ENCODE measurements around the gene MTURN.

MTURN gene

GRCh38 chr7:30175180-30175579 lies 40.4 kb downstream of the MTURN start:
- TF ChIP-seq CTCF (IDR thresholded peaks at IDR 0.05; ENCODE audit: unreplicated experiment in 3 of 3): no peak
- H3K36me3 Mint-ChIP-seq (ENCODE audit: low read depth): no peaks in the 10 kb centered on the region
- H3K4me3 Mint-ChIP-seq: no peak overlapping the region

GRCh38 chr7:30175636-30176147 lies 40.9 kb downstream of the MTURN start:
- no peaks in the 10 kb centered on the region for H3K9me3 Mint-ChIP-seq
- no peaks in the 10 kb centered on the region for H3K36me3 Mint-ChIP-seq (ENCODE audit: low read depth)
- peak overlapping the region in 1 of 3 experiments; percentile 17 for H3K27ac Mint-ChIP-seq
- no peaks in the 10 kb centered on the region for H3K27me3 Mint-ChIP-seq (ENCODE audit: low read depth)
- no peak for TF ChIP-seq CTCF (IDR thresholded peaks at IDR 0.05; ENCODE audit: unreplicated experiment in 3 of 3)
- peak overlapping the region in 1 of 3 experiments; percentile 29 for H3K4me3 Mint-ChIP-seq
- peaks cover 60% of the 10 kb centered on the region for H3K4me1 Mint-ChIP-seq

More at GRCh38 chr7:30175180-30175579, 40.4 kb downstream of the MTURN start:
- Mint-ChIP-seq H3K4me1 (peaks cover 60% of the 10 kb centered on the region), H3K9me3 (no peaks in the 10 kb centered on the region), H3K27ac (no peak overlapping the region), H3K27me3 (ENCODE audit: low read depth) (no peaks in the 10 kb centered on the region)

- H3K4me1 Mint-ChIP-seq: peaks cover 61% of the 10 kb centered on the region
- TF ChIP-seq CTCF (IDR thresholded peaks at IDR 0.05; ENCODE audit: unreplicated experiment in 3 of 3): no peak
Measured at GRCh38 chr7:30176463-30177109, 41.8 kb downstream of the MTURN start.

GRCh38 chr7:30177186-30177585 lies 42.4 kb downstream of the MTURN start:
- Mint-ChIP-seq H3K27ac (peak overlapping the region in 1 of 3 experiments; percentile 36), H3K4me3 (no peak overlapping the region), H3K36me3 (ENCODE audit: low read depth) (no peaks in the 10 kb centered on the region), H3K9me3 (no peaks in the 10 kb centered on the region), H3K27me3 (ENCODE audit: low read depth) (no peaks in the 10 kb centered on the region), H3K4me1 (peaks cover 58% of the 10 kb centered on the region)
- no peak for TF ChIP-seq CTCF (IDR thresholded peaks at IDR 0.05; ENCODE audit: unreplicated experiment in 3 of 3)

More at GRCh38 chr7:30176463-30177109, 41.8 kb downstream of the MTURN start:
- no peak overlapping the region for H3K4me3 Mint-ChIP-seq
- no peaks in the 10 kb centered on the region for H3K36me3 Mint-ChIP-seq (ENCODE audit: low read depth)
- no peaks in the 10 kb centered on the region for H3K27me3 Mint-ChIP-seq (ENCODE audit: low read depth)
- H3K9me3 Mint-ChIP-seq: no peaks in the 10 kb centered on the region
- no peak overlapping the region for H3K27ac Mint-ChIP-seq

- Mint-ChIP-seq H3K27ac (no peak overlapping the region), H3K36me3 (ENCODE audit: low read depth) (no peaks in the 10 kb centered on the region), H3K4me1 (peaks cover 51% of the 10 kb centered on the region), H3K9me3 (no peaks in the 10 kb centered on the region), H3K4me3 (no peak overlapping the region), H3K27me3 (ENCODE audit: low read depth) (no peaks in the 10 kb centered on the region)
- TF ChIP-seq CTCF (IDR thresholded peaks at IDR 0.05; ENCODE audit: unreplicated experiment in 3 of 3): no peak
Measured at GRCh38 chr7:30177965-30178364, 43.2 kb downstream of the MTURN start.

Measured in nephron (organoid).